GM10266 (cell line): ENCODE measurements around the gene CDH13.

Experiments used
- DNase-seq: peaks from one replicate; pipeline ENCODE4 v3.0.0; 2012; ENCODE audit errors: extremely low spot score
- TF ChIP-seq, protein P1 (sequence below): IDR thresholded peaks from 2 replicates; pipeline ENCODE4 v1.5.1; 2012; ENCODE audit warnings: mild to moderate bottlenecking, low read depth; ENCODE audit not compliant: control insufficient read depth, insufficient read depth; ENCODE audit errors: missing control alignments

The CDH13 gene

DNA sequence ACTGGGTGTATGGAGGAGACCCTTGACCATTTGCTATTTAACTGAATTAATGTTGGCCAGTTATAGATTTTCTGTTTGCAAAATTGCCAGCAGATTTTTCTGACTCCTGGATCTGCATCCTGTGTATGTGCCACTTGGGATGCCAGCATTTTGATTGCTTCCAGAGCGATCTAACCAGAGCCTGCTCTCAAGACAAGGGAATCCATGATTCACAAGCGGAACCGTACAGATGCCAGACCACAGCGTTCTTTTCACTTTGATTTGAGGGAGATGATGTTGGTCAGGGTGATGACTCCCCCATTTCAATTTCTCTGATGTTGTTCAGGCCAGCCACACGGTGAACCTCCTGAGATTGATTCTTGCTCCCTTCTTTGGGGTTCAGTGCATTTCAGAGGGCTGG is 228.7 kb downstream of the CDH13 start:
- DNase-seq = no peak
- TF ChIP-seq, protein P1, sequence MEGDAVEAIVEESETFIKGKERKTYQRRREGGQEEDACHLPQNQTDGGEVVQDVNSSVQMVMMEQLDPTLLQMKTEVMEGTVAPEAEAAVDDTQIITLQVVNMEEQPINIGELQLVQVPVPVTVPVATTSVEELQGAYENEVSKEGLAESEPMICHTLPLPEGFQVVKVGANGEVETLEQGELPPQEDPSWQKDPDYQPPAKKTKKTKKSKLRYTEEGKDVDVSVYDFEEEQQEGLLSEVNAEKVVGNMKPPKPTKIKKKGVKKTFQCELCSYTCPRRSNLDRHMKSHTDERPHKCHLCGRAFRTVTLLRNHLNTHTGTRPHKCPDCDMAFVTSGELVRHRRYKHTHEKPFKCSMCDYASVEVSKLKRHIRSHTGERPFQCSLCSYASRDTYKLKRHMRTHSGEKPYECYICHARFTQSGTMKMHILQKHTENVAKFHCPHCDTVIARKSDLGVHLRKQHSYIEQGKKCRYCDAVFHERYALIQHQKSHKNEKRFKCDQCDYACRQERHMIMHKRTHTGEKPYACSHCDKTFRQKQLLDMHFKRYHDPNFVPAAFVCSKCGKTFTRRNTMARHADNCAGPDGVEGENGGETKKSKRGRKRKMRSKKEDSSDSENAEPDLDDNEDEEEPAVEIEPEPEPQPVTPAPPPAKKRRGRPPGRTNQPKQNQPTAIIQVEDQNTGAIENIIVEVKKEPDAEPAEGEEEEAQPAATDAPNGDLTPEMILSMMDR = no peak

DNA sequence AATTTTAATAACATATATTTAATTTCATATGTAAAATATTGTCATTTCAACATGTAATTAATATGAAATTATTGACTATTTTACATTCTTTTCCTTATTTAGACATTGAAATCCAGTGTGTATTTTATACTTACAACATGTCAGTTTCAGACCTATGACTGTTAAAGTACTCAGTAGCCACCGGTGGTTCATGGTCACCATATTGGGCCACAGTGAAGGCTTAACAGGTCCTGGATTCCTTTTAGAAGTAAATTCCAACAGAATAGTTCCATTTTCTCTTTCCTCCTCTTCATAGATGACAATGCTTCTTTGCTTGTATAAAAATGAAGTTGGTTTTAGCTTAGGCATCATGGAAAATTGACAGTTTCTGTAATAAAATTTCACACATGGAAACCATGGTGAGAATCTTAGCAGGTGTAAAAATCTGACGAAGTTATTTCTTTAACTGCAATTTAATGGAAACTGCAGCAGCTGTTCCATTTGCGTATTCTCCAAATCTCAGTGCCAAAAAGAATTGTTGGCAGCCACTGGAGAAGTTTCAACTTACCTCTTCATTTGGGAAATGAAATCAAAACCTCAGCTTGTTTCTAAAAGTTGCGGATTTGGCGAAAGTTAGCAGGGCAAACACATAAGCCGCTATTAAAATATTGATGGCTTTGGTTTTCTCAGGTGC is 231.1 kb downstream of the CDH13 start:
- TF ChIP-seq, protein P1 = no peak
- DNase-seq = no peak

DNA sequence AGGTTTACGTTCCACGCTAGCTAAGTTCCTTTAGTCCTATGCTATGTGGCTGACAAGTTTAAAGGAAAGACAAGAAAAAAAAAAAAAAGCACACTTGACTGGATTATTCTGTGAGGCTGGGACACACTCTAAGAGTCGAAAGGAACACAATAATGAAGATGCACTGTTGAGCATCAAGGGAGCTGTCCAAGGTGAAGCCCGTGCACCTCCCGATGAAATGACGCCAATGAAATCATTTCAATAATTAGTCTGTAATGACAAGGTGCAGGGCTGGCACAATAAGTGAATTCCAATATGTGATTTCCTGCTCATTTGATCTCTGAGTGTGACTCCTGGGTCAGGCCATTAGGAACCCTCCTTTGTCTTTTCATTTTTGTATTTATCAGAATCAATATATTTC is 232.9 kb downstream of the CDH13 start:
- TF ChIP-seq, protein P1 = no peak
- no peak for DNase-seq

DNA sequence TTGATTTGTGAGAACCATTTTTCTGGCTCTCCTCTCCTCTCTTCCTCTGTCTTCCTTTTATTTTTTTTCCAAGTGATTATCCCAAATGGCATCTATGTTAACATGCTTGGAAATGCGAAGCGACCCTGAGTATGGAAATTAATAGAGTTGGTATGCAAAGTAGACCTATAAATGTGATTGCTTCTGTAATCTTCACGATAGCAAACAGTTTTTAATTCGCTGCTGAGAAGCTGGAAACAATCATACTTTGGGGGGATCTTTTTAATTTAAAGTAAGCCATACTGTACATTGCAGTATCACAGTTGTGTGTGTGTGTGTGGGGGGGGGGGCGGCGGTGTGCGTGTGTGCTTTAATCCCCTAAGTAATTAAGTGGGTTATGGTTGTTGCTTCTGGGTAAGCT is 233.3 kb downstream of the CDH13 start:
- TF ChIP-seq, protein P1 = no peak
- DNase-seq = no peak

DNA sequence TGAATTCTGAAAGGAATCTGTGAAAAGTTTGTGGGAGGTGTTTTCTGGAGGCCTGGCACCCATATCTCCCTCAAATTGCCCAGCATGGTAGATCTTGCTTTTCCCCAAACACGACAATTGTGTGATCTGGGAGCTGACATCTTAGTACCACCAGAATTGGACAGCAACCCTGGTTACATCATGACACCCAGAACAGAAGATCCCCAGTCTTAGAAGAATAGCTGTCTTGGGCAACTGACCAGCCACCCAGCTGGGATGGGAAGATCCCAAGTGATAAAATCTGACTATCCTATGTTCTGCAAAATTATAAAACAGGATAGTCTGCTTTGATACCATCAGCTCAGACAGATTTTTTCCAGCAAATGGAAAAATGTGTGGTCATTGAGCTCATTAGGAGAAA is 235.3 kb downstream of the CDH13 start:
- no peak for DNase-seq
- TF ChIP-seq, protein P1 = no peak

DNA sequence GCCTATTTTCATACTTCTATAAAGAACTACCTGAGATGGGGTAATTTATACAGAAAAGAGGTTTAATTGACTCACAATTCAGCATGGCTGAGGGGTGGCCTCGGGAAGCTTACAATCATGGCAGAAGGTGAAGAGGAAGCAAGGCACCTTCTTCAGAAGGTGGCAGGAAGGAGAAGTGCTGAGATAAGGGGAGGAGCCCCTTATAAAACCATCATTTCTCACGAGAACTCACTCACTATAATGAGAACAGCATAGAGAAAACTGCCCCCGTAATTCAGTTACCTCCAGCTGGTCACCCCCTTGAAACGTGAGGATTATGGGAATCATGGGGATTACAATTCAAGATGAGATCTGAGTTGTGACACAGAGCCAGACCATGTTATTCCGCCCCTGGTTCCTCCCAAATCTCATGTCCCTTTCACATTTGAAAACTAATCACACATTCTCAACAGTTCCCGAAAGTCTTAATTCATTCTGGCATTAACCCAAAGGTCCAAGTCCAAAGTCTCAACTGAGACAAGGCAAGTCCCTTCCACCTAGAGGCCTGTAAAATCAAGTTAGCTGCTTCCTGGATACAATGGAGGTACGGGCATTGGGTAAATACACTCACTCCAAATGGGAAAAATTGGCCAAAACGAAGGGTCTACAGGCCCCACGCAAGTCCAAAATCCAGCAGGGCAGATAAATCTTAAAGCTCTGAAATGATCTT is 237.7 kb downstream of the CDH13 start:
- TF ChIP-seq, protein P1 = no peak
- no peak for DNase-seq

DNA sequence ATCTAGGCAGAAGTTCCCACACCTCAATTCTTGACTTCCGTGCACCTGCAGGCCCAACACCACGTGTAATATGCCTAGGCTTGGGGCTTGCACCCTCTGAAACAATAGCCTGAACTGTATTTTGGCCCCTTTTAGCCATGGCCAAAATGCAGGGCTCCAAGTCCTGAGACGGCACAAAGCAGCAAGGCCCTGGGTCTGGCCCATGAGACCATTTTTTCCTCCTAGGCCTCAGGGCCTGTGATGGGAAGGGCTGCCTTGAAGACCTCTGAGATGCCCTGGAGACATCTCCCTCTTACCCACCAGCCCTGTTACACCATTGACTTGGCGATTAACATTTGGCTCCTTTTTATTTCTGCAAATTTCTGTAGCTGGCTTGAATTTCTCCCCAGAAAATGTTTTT is 238.6 kb downstream of the CDH13 start:
- TF ChIP-seq, protein P1 = no peak
- DNase-seq = no peak
